Measurements from ENCODE around the gene ANGPTL2. TPM values are rescaled to one million over a fixed set of nuclear protein-coding genes. Genes with fewer than 3 reads are reported as not detected.

Gene ANGPTL2
- total and polyA plus RNA-seq, 9 of the 15 experiments (the other 6 are each of a cell fraction or from before 2014, with no cell fraction given), result not detected

- TF ChIP-seq, protein P1, sequence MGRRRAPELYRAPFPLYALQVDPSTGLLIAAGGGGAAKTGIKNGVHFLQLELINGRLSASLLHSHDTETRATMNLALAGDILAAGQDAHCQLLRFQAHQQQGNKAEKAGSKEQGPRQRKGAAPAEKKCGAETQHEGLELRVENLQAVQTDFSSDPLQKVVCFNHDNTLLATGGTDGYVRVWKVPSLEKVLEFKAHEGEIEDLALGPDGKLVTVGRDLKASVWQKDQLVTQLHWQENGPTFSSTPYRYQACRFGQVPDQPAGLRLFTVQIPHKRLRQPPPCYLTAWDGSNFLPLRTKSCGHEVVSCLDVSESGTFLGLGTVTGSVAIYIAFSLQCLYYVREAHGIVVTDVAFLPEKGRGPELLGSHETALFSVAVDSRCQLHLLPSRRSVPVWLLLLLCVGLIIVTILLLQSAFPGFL (CRISPR knock-in tag; IDR thresholded peaks at IDR 0.05), result no peak
- TF ChIP-seq NONO (IDR thresholded peaks at IDR 0.05; ENCODE audit: low read depth in 2 of 2, low read length in 1 of 2) (no peak), ZNF766 (CRISPR knock-in tag; conservative IDR thresholded peaks at IDR 0.05) (peak; percentile 87), KAT7 (CRISPR knock-in tag; IDR thresholded peaks at IDR 0.05; ENCODE audit: borderline replicate concordance) (no peak), PCBP2 (IDR thresholded peaks at IDR 0.05; ENCODE audit: low read depth, low read length, poor library complexity, severe bottlenecking) (no peak), KHSRP (IDR thresholded peaks at IDR 0.05) (no peak), FOXK1 (CRISPR knock-in tag; IDR thresholded peaks at IDR 0.05; ENCODE audit: borderline replicate concordance) (peak; percentile 92), ADNP (tag; IDR thresholded peaks at IDR 0.05) (no peak), THRB (CRISPR knock-in tag; conservative IDR thresholded peaks at IDR 0.05) (no peak), E2F6 (IDR thresholded peaks at IDR 0.05; ENCODE audit: borderline replicate concordance in 1 of 2, extremely low read depth in 1 of 2, insufficient read depth in 1 of 2, insufficient read length in 1 of 2, low read depth in 1 of 2, low read length in 1 of 2, poor library complexity in 1 of 2, severe bottlenecking in 1 of 2) (peak; percentile 84 to 90)
- TF ChIP-seq, protein P2, sequence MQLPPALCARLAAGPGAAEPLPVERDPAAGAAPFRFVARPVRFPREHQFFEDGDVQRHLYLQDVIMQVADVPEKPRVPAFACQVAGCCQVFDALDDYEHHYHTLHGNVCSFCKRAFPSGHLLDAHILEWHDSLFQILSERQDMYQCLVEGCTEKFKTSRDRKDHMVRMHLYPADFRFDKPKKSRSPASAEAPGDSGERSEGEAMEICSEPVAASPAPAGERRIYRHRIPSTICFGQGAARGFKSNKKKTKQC (CRISPR knock-in tag; IDR thresholded peaks at IDR 0.05), result peak; percentile 98
- TF ChIP-seq, protein P3, sequence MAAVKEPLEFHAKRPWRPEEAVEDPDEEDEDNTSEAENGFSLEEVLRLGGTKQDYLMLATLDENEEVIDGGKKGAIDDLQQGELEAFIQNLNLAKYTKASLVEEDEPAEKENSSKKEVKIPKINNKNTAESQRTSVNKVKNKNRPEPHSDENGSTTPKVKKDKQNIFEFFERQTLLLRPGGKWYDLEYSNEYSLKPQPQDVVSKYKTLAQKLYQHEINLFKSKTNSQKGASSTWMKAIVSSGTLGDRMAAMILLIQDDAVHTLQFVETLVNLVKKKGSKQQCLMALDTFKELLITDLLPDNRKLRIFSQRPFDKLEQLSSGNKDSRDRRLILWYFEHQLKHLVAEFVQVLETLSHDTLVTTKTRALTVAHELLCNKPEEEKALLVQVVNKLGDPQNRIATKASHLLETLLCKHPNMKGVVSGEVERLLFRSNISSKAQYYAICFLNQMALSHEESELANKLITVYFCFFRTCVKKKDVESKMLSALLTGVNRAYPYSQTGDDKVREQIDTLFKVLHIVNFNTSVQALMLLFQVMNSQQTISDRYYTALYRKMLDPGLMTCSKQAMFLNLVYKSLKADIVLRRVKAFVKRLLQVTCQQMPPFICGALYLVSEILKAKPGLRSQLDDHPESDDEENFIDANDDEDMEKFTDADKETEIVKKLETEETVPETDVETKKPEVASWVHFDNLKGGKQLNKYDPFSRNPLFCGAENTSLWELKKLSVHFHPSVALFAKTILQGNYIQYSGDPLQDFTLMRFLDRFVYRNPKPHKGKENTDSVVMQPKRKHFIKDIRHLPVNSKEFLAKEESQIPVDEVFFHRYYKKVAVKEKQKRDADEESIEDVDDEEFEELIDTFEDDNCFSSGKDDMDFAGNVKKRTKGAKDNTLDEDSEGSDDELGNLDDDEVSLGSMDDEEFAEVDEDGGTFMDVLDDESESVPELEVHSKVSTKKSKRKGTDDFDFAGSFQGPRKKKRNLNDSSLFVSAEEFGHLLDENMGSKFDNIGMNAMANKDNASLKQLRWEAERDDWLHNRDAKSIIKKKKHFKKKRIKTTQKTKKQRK (IDR thresholded peaks at IDR 0.05; ENCODE audit: borderline replicate concordance, low read depth, low read length), result no peak
- TF ChIP-seq, protein P4, sequence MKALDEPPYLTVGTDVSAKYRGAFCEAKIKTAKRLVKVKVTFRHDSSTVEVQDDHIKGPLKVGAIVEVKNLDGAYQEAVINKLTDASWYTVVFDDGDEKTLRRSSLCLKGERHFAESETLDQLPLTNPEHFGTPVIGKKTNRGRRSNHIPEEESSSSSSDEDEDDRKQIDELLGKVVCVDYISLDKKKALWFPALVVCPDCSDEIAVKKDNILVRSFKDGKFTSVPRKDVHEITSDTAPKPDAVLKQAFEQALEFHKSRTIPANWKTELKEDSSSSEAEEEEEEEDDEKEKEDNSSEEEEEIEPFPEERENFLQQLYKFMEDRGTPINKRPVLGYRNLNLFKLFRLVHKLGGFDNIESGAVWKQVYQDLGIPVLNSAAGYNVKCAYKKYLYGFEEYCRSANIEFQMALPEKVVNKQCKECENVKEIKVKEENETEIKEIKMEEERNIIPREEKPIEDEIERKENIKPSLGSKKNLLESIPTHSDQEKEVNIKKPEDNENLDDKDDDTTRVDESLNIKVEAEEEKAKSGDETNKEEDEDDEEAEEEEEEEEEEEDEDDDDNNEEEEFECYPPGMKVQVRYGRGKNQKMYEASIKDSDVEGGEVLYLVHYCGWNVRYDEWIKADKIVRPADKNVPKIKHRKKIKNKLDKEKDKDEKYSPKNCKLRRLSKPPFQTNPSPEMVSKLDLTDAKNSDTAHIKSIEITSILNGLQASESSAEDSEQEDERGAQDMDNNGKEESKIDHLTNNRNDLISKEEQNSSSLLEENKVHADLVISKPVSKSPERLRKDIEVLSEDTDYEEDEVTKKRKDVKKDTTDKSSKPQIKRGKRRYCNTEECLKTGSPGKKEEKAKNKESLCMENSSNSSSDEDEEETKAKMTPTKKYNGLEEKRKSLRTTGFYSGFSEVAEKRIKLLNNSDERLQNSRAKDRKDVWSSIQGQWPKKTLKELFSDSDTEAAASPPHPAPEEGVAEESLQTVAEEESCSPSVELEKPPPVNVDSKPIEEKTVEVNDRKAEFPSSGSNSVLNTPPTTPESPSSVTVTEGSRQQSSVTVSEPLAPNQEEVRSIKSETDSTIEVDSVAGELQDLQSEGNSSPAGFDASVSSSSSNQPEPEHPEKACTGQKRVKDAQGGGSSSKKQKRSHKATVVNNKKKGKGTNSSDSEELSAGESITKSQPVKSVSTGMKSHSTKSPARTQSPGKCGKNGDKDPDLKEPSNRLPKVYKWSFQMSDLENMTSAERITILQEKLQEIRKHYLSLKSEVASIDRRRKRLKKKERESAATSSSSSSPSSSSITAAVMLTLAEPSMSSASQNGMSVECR (CRISPR knock-in tag; IDR thresholded peaks at IDR 0.05), result no peak
Observed at GRCh38 chr9:127159325-127159801, 36.9 kb upstream of the ANGPTL2 start (continued).

Measured in K562 (cell line).